ENCODE results near the gene CHMP2B. TPM values are rescaled to one million over a fixed set of nuclear protein-coding genes. Genes with fewer than 3 reads are reported as not detected.
A peak's percentile ranks its signal among the peaks of the same experiment; 100 is the strongest.

The CHMP2B gene
- polyA plus RNA-seq (2013, experiment 1 of 2), result 47.5 TPM
- 50.5 TPM for polyA plus RNA-seq (2013, experiment 2 of 2)

GRCh38 chr3:87227104-87227834, at the start of gene CHMP2B:
CHMP2B (plus strand) TSS chr3:87227309; CDS start chr3:87227523, 214 bp downstream.
- Histone ChIP-seq H3K4me2 (ENCODE audit: insufficient read depth, low read length, poor library complexity, severe bottlenecking) (peak within 1 kb of the TSS; percentile 58), H2BK5ac (ENCODE audit: low read length) (peak within 1 kb of the TSS; percentile 80), H3K4me1 (ENCODE audit: control insufficient read depth in 2 of 2, insufficient read depth in 1 of 2, low read depth in 1 of 2, low read length in 2 of 2) (peaks cover 0 to 6% of the 10 kb centered on the region in 2 donors), H3K79me1 (ENCODE audit: low read depth, low read length) (peaks cover 2% of the 10 kb centered on the region), H3K4me3 (ENCODE audit: low read length in 2 of 2) (peak within 1 kb of the TSS; percentile 94 to 98), H4K8ac (ENCODE audit: low read depth, low read length) (no peak within 1 kb of the TSS), H3K23ac (ENCODE audit: low read depth, low read length, poor library complexity) (peak within 1 kb of the TSS; percentile 70), H3K27me3 (ENCODE audit: control insufficient read depth in 3 of 3, insufficient read depth in 3 of 3, low read depth in 1 of 3, low read length in 3 of 3) (peaks cover 0 to 36% (median 0%) of the 10 kb centered on the region in 3 experiments), H3K36me3 (replicated peaks in 1 of 2; ENCODE audit: control insufficient read depth in 2 of 2, insufficient read depth in 2 of 2, low read length in 2 of 2) (no peaks in the 10 kb centered on the region), H3K14ac (ENCODE audit: low read length) (no peak within 1 kb of the TSS), H3K27ac (replicated peaks; ENCODE audit: low read length) (peak within 1 kb of the TSS; percentile 68), H4K91ac (ENCODE audit: low read depth, low read length, poor library complexity) (peak within 1 kb of the TSS; percentile 4), H2BK120ac (ENCODE audit: low read depth, low read length) (no peak within 1 kb of the TSS), H2AFZ (ENCODE audit: low read length) (peak within 1 kb of the TSS; percentile 98), H2BK12ac (ENCODE audit: low read length) (no peak within 1 kb of the TSS), H3K9me3 (replicated peaks in 1 of 2; ENCODE audit: control insufficient read depth in 2 of 2, insufficient read depth in 1 of 2, low read depth in 1 of 2, low read length in 2 of 2) (no peaks in the 10 kb centered on the region), H2BK15ac (ENCODE audit: low read length) (peak within 1 kb of the TSS; percentile 56), H3K18ac (ENCODE audit: low read length) (peak within 1 kb of the TSS; percentile 92), H3K4ac (ENCODE audit: low read length) (no peak within 1 kb of the TSS), H3K9ac (ENCODE audit: low read depth, low read length, poor library complexity) (peak within 1 kb of the TSS; percentile 96), H2AK5ac (ENCODE audit: low read depth, low read length) (no peak within 1 kb of the TSS)
- WGBS, 2 donors (ENCODE audit: extremely low coverage in 2 of 2, insufficient read length in 2 of 2, insufficient replicate concordance in 1 of 2), result no CpG with 5 or more reads among the region's 59 CpGs
- peak; percentile 89 for DNase-seq (ENCODE audit: low spot score)

- no peak for DNase-seq (ENCODE audit: low spot score)
- Histone ChIP-seq H3K14ac (ENCODE audit: low read length) (no peak overlapping the region), H3K18ac (ENCODE audit: low read length) (no peak overlapping the region), H3K36me3 (replicated peaks in 1 of 2; ENCODE audit: control insufficient read depth in 2 of 2, insufficient read depth in 2 of 2, low read length in 2 of 2) (no peaks in the 10 kb centered on the region), H3K27me3 (ENCODE audit: control insufficient read depth in 3 of 3, insufficient read depth in 3 of 3, low read depth in 1 of 3, low read length in 3 of 3) (peaks cover 0 to 2% (median 0%) of the 10 kb centered on the region in 3 experiments), H3K23ac (ENCODE audit: low read depth, low read length, poor library complexity) (no peak overlapping the region), H3K27ac (replicated peaks; ENCODE audit: low read length) (no peak overlapping the region), H3K4me2 (ENCODE audit: insufficient read depth, low read length, poor library complexity, severe bottlenecking) (no peak overlapping the region), H2BK12ac (ENCODE audit: low read length) (no peak overlapping the region), H3K9ac (ENCODE audit: low read depth, low read length, poor library complexity) (no peak overlapping the region), H2BK15ac (ENCODE audit: low read length) (no peak overlapping the region), H3K4ac (ENCODE audit: low read length) (no peak overlapping the region), H4K91ac (ENCODE audit: low read depth, low read length, poor library complexity) (no peak overlapping the region), H3K4me3 (ENCODE audit: low read length in 2 of 2) (no peak overlapping the region), H3K4me1 (ENCODE audit: control insufficient read depth in 2 of 2, insufficient read depth in 1 of 2, low read depth in 1 of 2, low read length in 2 of 2) (no peaks in the 10 kb centered on the region), H4K8ac (ENCODE audit: low read depth, low read length) (no peak overlapping the region), H2BK5ac (ENCODE audit: low read length) (no peak overlapping the region), H2AK5ac (ENCODE audit: low read depth, low read length) (no peak overlapping the region), H3K9me3 (replicated peaks in 1 of 2; ENCODE audit: control insufficient read depth in 2 of 2, insufficient read depth in 1 of 2, low read depth in 1 of 2, low read length in 2 of 2) (no peaks in the 10 kb centered on the region), H3K79me1 (ENCODE audit: low read depth, low read length) (no peaks in the 10 kb centered on the region), H2BK120ac (ENCODE audit: low read depth, low read length) (no peak overlapping the region), H2AFZ (ENCODE audit: low read length) (no peak overlapping the region)
These were observed 47.5 kb upstream of the CHMP2B start for GRCh38 chr3:87179642-87180041.

- Histone ChIP-seq H2AK5ac (ENCODE audit: low read depth, low read length) (no peak overlapping the region), H3K27ac (replicated peaks; ENCODE audit: low read length) (no peak overlapping the region), H3K9me3 (replicated peaks in 1 of 2; ENCODE audit: control insufficient read depth in 2 of 2, insufficient read depth in 1 of 2, low read depth in 1 of 2, low read length in 2 of 2) (no peaks in the 10 kb centered on the region), H2BK120ac (ENCODE audit: low read depth, low read length) (no peak overlapping the region), H3K18ac (ENCODE audit: low read length) (no peak overlapping the region), H4K91ac (ENCODE audit: low read depth, low read length, poor library complexity) (no peak overlapping the region), H3K4me1 (ENCODE audit: control insufficient read depth in 2 of 2, insufficient read depth in 1 of 2, low read depth in 1 of 2, low read length in 2 of 2) (no peaks in the 10 kb centered on the region), H3K4ac (ENCODE audit: low read length) (no peak overlapping the region), H3K4me2 (ENCODE audit: insufficient read depth, low read length, poor library complexity, severe bottlenecking) (no peak overlapping the region), H4K8ac (ENCODE audit: low read depth, low read length) (no peak overlapping the region), H2BK12ac (ENCODE audit: low read length) (no peak overlapping the region), H3K14ac (ENCODE audit: low read length) (no peak overlapping the region), H2BK15ac (ENCODE audit: low read length) (no peak overlapping the region), H3K36me3 (replicated peaks in 1 of 2; ENCODE audit: control insufficient read depth in 2 of 2, insufficient read depth in 2 of 2, low read length in 2 of 2) (no peaks in the 10 kb centered on the region), H3K9ac (ENCODE audit: low read depth, low read length, poor library complexity) (no peak overlapping the region), H3K23ac (ENCODE audit: low read depth, low read length, poor library complexity) (no peak overlapping the region), H3K27me3 (ENCODE audit: control insufficient read depth in 3 of 3, insufficient read depth in 3 of 3, low read depth in 1 of 3, low read length in 3 of 3) (peaks cover 0 to 4% (median 0%) of the 10 kb centered on the region in 3 experiments), H2AFZ (ENCODE audit: low read length) (no peak overlapping the region), H2BK5ac (ENCODE audit: low read length) (no peak overlapping the region), H3K79me1 (ENCODE audit: low read depth, low read length) (no peaks in the 10 kb centered on the region), H3K4me3 (ENCODE audit: low read length in 2 of 2) (no peak overlapping the region)
- DNase-seq (ENCODE audit: low spot score), result no peak
These were observed 45.6 kb upstream of the CHMP2B start for GRCh38 chr3:87181551-87181950.

GRCh38 chr3:87182023-87182422, 45.1 kb upstream of the CHMP2B start:
- Histone ChIP-seq H2BK5ac (ENCODE audit: low read length) (no peak overlapping the region), H2BK12ac (ENCODE audit: low read length) (no peak overlapping the region), H2AK5ac (ENCODE audit: low read depth, low read length) (no peak overlapping the region), H3K4me1 (ENCODE audit: control insufficient read depth in 2 of 2, insufficient read depth in 1 of 2, low read depth in 1 of 2, low read length in 2 of 2) (peaks cover 0 to 2% of the 10 kb centered on the region in 2 donors), H4K8ac (ENCODE audit: low read depth, low read length) (no peak overlapping the region), H3K27me3 (ENCODE audit: control insufficient read depth in 3 of 3, insufficient read depth in 3 of 3, low read depth in 1 of 3, low read length in 3 of 3) (peaks cover 0 to 4% (median 0%) of the 10 kb centered on the region in 3 experiments), H3K9ac (ENCODE audit: low read depth, low read length, poor library complexity) (no peak overlapping the region), H3K79me1 (ENCODE audit: low read depth, low read length) (no peaks in the 10 kb centered on the region), H2BK120ac (ENCODE audit: low read depth, low read length) (no peak overlapping the region), H2AFZ (ENCODE audit: low read length) (no peak overlapping the region), H3K14ac (ENCODE audit: low read length) (no peak overlapping the region), H3K9me3 (replicated peaks in 1 of 2; ENCODE audit: control insufficient read depth in 2 of 2, insufficient read depth in 1 of 2, low read depth in 1 of 2, low read length in 2 of 2) (no peaks in the 10 kb centered on the region), H3K4ac (ENCODE audit: low read length) (no peak overlapping the region), H3K18ac (ENCODE audit: low read length) (no peak overlapping the region), H3K27ac (replicated peaks; ENCODE audit: low read length) (no peak overlapping the region), H4K91ac (ENCODE audit: low read depth, low read length, poor library complexity) (no peak overlapping the region), H2BK15ac (ENCODE audit: low read length) (no peak overlapping the region), H3K4me2 (ENCODE audit: insufficient read depth, low read length, poor library complexity, severe bottlenecking) (no peak overlapping the region), H3K4me3 (ENCODE audit: low read length in 2 of 2) (no peak overlapping the region), H3K36me3 (replicated peaks in 1 of 2; ENCODE audit: control insufficient read depth in 2 of 2, insufficient read depth in 2 of 2, low read length in 2 of 2) (no peaks in the 10 kb centered on the region), H3K23ac (ENCODE audit: low read depth, low read length, poor library complexity) (no peak overlapping the region)
- DNase-seq (ENCODE audit: low spot score), result no peak
- WGBS, 2 donors (ENCODE audit: extremely low coverage in 2 of 2, insufficient read length in 2 of 2, insufficient replicate concordance in 1 of 2), result no CpG with 5 or more reads among the region's 2 CpGs

Data from neuronal stem cell (in vitro differentiated cells).